Fibroblast of mammary gland (primary cell): Measurements from ENCODE around the gene RPL19.

Source experiments
- DNase-seq: peaks from one replicate; pipeline ENCODE4 v3.0.0-alpha.2; 2010; ENCODE audit warnings: low read depth
- H3K4me3 ChIP-seq: 2 replicates; pipeline ENCODE4 v1.5.1; 2011; ENCODE audit warnings: low read depth, mild to moderate bottlenecking, low read length, moderate library complexity; ENCODE audit not compliant: control insufficient read depth
- CTCF ChIP-seq: conservative IDR thresholded peaks from 2 replicates; pipeline ENCODE4 v1.5.1; 2011; ENCODE audit warnings: low read depth, low read length, inconsistent platforms; ENCODE audit not compliant: control insufficient read depth, insufficient read depth

RPL19 gene

GRCh38 chr17:39192901-39193300 lies 7.2 kb upstream of the RPL19 start:
- no peak for DNase-seq
- no peak overlapping the region for H3K4me3 ChIP-seq

GRCh38 chr17:39193346-39193745 lies 6.7 kb upstream of the RPL19 start:
- TF ChIP-seq CTCF, result no peak

More at GRCh38 chr17:39192901-39193300, 7.2 kb upstream of the RPL19 start:
- TF ChIP-seq CTCF, result no peak

GRCh38 chr17:39194089-39194984 lies 5.7 kb upstream of the RPL19 start:
- no peak overlapping the region for H3K4me3 ChIP-seq
- peak; percentile 50 for TF ChIP-seq CTCF
- peak; percentile 65 for DNase-seq

More at GRCh38 chr17:39193346-39193745, 6.7 kb upstream of the RPL19 start:
- no peak overlapping the region for H3K4me3 ChIP-seq
- no peak for DNase-seq

GRCh38 chr17:39194985-39195524 lies 5.0 kb upstream of the RPL19 start:
- TF ChIP-seq CTCF, result no peak
- peak overlapping the region; percentile 7 for H3K4me3 ChIP-seq
- DNase-seq, result no peak

- TF ChIP-seq CTCF, result no peak
- DNase-seq, result peak; percentile 24
- peak overlapping the region; percentile 73 for H3K4me3 ChIP-seq
Measured at GRCh38 chr17:39195568-39196160, 4.4 kb upstream of the RPL19 start.

GRCh38 chr17:39196241-39196807 lies 3.8 kb upstream of the RPL19 start:
- no peak for DNase-seq
- TF ChIP-seq CTCF, result no peak
- peak overlapping the region; percentile 73 for H3K4me3 ChIP-seq
